Panc1 (cell line): ENCODE results near the gene HMGN3. TPM values are rescaled to one million over a fixed set of nuclear protein-coding genes. Genes with fewer than 3 reads are reported as not detected.

ENCODE experiments used
- ATAC-seq: fragments of 200-7000 bp; cut with Tn5 transposase; 2 replicates; pipeline ENCODE4 v1.9.1; 2020; ENCODE audit warnings: mild to moderate bottlenecking, moderate library complexity
- BruUV-seq: library from RNA; stranded (reverse); fragments of 400-500 nt; replicated peaks from 2 replicates; lab custom pipeline; 2021; lab: Mats Ljungman, UMichigan
- CTCF ChIA-PET: fragments of 300-600 bp; sonication (Branson Sonifier 250); formaldehyde crosslinking; loops from one replicate; lab custom pipeline; 2022; ENCODE audit warnings: antibody characterized with exemption; lab: Charles Lee
- POLR2A ChIA-PET: fragments of 300-600 bp; sonication (Branson Sonifier 250); formaldehyde crosslinking; loops from one replicate; lab custom pipeline; 2022; ENCODE audit warnings: antibody characterized with exemption; lab: Charles Lee
- DNase-seq: peaks from one replicate; pipeline ENCODE4 v3.0.0-alpha.2; 2010; ENCODE audit warnings: low read depth, low spot score
- H3K27ac ChIP-seq: 2 replicates; pipeline ENCODE4 v1.5.1; 2011; ENCODE audit warnings: mild to moderate bottlenecking, low read length, inconsistent platforms
- H3K27me3 ChIP-seq: fragments of 200-500 bp; sonication (Bioruptor generic); 2 replicates; pipeline ENCODE4 v1.6.0; 2014; ENCODE audit warnings: low read length, inconsistent platforms; ENCODE audit not compliant: control insufficient read depth, insufficient read depth
- H3K36me3 ChIP-seq: fragments of 200-500 bp; sonication (Bioruptor generic); 2 replicates; pipeline ENCODE4 v1.5.1; 2014; ENCODE audit warnings: inconsistent platforms, mild to moderate bottlenecking, low read length, moderate library complexity; ENCODE audit not compliant: control insufficient read depth, insufficient read depth
- H3K4me1 ChIP-seq: 2 replicates; pipeline ENCODE4 v1.5.1; 2011; ENCODE audit warnings: inconsistent platforms, mild to moderate bottlenecking, low read length, moderate library complexity; ENCODE audit not compliant: control insufficient read depth, insufficient read depth
- H3K4me3 ChIP-seq, 2 experiments: 2 replicates each; pipeline ENCODE4 v1.5.1; 2011 to 2012; ENCODE audit warnings: low read depth in 2 of 2, low read length in 2 of 2, mild to moderate bottlenecking in 2 of 2, inconsistent platforms in 1 of 2, moderate library complexity in 1 of 2
- H3K9me3 ChIP-seq: fragments of 200-500 bp; sonication (Bioruptor generic); 2 replicates; pipeline ENCODE4 v1.5.1; 2014; ENCODE audit warnings: low read depth, mild to moderate bottlenecking, inconsistent platforms, low read length, moderate library complexity; ENCODE audit not compliant: control insufficient read depth, insufficient read depth
- CTCF ChIP-seq: fragments of 450-650 bp; IDR thresholded peaks from 2 replicates; pipeline ENCODE4 v1.5.1; 2017; ENCODE audit warnings: mild to moderate bottlenecking
- POLR2AphosphoS5 ChIP-seq: IDR thresholded peaks from 2 replicates; pipeline ENCODE4 v1.6.1; 2012; ENCODE audit warnings: mild to moderate bottlenecking, low read depth, low read length, moderate library complexity
- REST ChIP-seq, 2 experiments: IDR thresholded peaks; 2 replicates each; pipeline ENCODE4 v1.6.1; 2011 to 2012; ENCODE audit warnings: low read depth in 2 of 2, control low read depth in 1 of 2, low read length in 1 of 2, mild to moderate bottlenecking in 1 of 2, moderate library complexity in 1 of 2; ENCODE audit not compliant: insufficient read depth in 1 of 2
- SIN3A ChIP-seq: IDR thresholded peaks from 2 replicates; pipeline ENCODE4 v1.6.1; 2012; ENCODE audit warnings: low read depth, mild to moderate bottlenecking, low read length, moderate library complexity, borderline replicate concordance; ENCODE audit not compliant: insufficient read depth
- TCF7L2 ChIP-seq: IDR thresholded peaks from 2 replicates; pipeline ENCODE4 v1.6.1; 2011; ENCODE audit warnings: mild to moderate bottlenecking, low read depth, low read length, inconsistent platforms
- in situ Hi-C: cut with HindIII; loops from 2 replicates; pipeline ENCODE4 v1.10.0; 2016; ENCODE audit warnings: low sequenced_read_pairs, low pct_unique_long_range_greater_than_20kb
- intact Hi-C: fragments of 100-400 bp; cut with micrococcal nuclease; formaldehyde crosslinking; loops from one replicate; pipeline ENCODE4 v1.10.0; 2022; ENCODE audit not compliant: unreplicated experiment
- total RNA-seq: library from RNA; stranded (reverse); gene quantifications from one replicate; pipeline ENCODE4 v1.2.1, GENCODE V29; 2021; ENCODE audit not compliant: unreplicated experiment

HMGN3 gene
- total RNA-seq, 1 experiment from 2014 or later = 52.0 TPM

GRCh38 chr6:79240509-79240908, 6.0 kb upstream of the HMGN3 start:
- Histone ChIP-seq H3K9me3 (no peaks in the 10 kb centered on the region), H3K4me1 (no peaks in the 10 kb centered on the region), H3K27ac (no peak overlapping the region), H3K27me3 (no peaks in the 10 kb centered on the region), H3K36me3 (no peaks in the 10 kb centered on the region), H3K4me3 (no peak overlapping the region)
- no TSS peak for BruUV-seq
- TF ChIP-seq SIN3A = no peak
- TF ChIP-seq POLR2AphosphoS5 = no peak
- no peak for TF ChIP-seq CTCF
- TF ChIP-seq TCF7L2 = no peak
- TF ChIP-seq REST (IDR thresholded peaks at IDR 0.05; ENCODE audit: insufficient read depth in 1 of 2, low read depth in 2 of 2, low read length in 1 of 2) = no peak
- ChIA-PET CTCF (no interaction called here), POLR2A (no interaction called here)
- in situ Hi-C loops = loop anchor here (25.0 kb wide), 1 partner anchor 178 kb away; no protein-coding TSS in a partner anchor
- ATAC-seq = no peak
- no peak for DNase-seq
- intact Hi-C loops = no loop called here

GRCh38 chr6:79239536-79240168, 5.2 kb upstream of the HMGN3 start:
- no peaks in the 10 kb centered on the region for H3K27me3 ChIP-seq
- ChIA-PET POLR2A (no interaction called here), CTCF (no interaction called here)
- TF ChIP-seq CTCF (no peak), REST (IDR thresholded peaks at IDR 0.05; ENCODE audit: insufficient read depth in 1 of 2, low read depth in 2 of 2, low read length in 1 of 2) (no peak), SIN3A (no peak), POLR2AphosphoS5 (no peak), TCF7L2 (no peak)
- no peaks in the 10 kb centered on the region for H3K36me3 ChIP-seq
- intact Hi-C loops (no loop called here), in situ Hi-C loops (loop anchor here (25.0 kb wide), 1 partner anchor 177 kb away; no protein-coding TSS in a partner anchor)
- ATAC-seq = no peak
- no peak overlapping the region for H3K27ac ChIP-seq
- DNase-seq = no peak
- no TSS peak for BruUV-seq
- peaks cover 3% of the 10 kb centered on the region; the same call in 1 of the 2 replicates for H3K4me1 ChIP-seq
- H3K4me3 ChIP-seq = no peak overlapping the region
- no peaks in the 10 kb centered on the region for H3K9me3 ChIP-seq
